ENCODE measurements around the gene FAM114A1.

The FAM114A1 gene

GRCh38 chr4:38925492-38926413 lies 58.1 kb downstream of the FAM114A1 start:
- no peaks in the 10 kb centered on the region for H3K27me3 ChIP-seq (ENCODE audit: low read depth, low read length)
- no peak overlapping the region for H2AFZ ChIP-seq (ENCODE audit: low read depth, low read length)
- no peaks in the 10 kb centered on the region for H3K36me3 ChIP-seq (replicated peaks; ENCODE audit: low read depth, low read length)
- H3K4me1 ChIP-seq (ENCODE audit: low read length) = peaks cover 13% of the 10 kb centered on the region
- no peaks in the 10 kb centered on the region for H3K9me3 ChIP-seq (ENCODE audit: insufficient read depth, low read length)
- no peak overlapping the region for H3K9ac ChIP-seq (ENCODE audit: low read length)
- H3K4me2 ChIP-seq (ENCODE audit: low read length) = no peak overlapping the region
- H3K4me3 ChIP-seq (ENCODE audit: low read length) = no peak overlapping the region
- TF ChIP-seq EZH2phosphoT487 (IDR thresholded peaks at IDR 0.05; ENCODE audit: low read depth) (no peak), CTCF (IDR thresholded peaks at IDR 0.05; ENCODE audit: low read depth, low read length) (no peak)
- no peaks in the 10 kb centered on the region for H3K79me2 ChIP-seq (ENCODE audit: low read length)
- no peak overlapping the region for H3K27ac ChIP-seq (ENCODE audit: low read length)
- no peaks in the 10 kb centered on the region for H4K20me1 ChIP-seq (ENCODE audit: insufficient read depth, low read length)

GRCh38 chr4:38926896-38927295 lies 59.3 kb downstream of the FAM114A1 start:
- Histone ChIP-seq H3K4me2 (ENCODE audit: low read length) (no peak overlapping the region), H3K79me2 (ENCODE audit: low read length) (no peaks in the 10 kb centered on the region), H3K4me3 (ENCODE audit: low read length) (no peak overlapping the region), H3K27me3 (ENCODE audit: low read depth, low read length) (no peaks in the 10 kb centered on the region), H3K9ac (ENCODE audit: low read length) (no peak overlapping the region), H3K36me3 (replicated peaks; ENCODE audit: low read depth, low read length) (no peaks in the 10 kb centered on the region), H2AFZ (ENCODE audit: low read depth, low read length) (no peak overlapping the region), H4K20me1 (ENCODE audit: insufficient read depth, low read length) (no peaks in the 10 kb centered on the region), H3K9me3 (ENCODE audit: insufficient read depth, low read length) (no peaks in the 10 kb centered on the region), H3K27ac (ENCODE audit: low read length) (no peak overlapping the region), H3K4me1 (ENCODE audit: low read length) (peaks cover 15% of the 10 kb centered on the region)
- TF ChIP-seq EZH2phosphoT487 (IDR thresholded peaks at IDR 0.05; ENCODE audit: low read depth) = no peak
- no peak for TF ChIP-seq CTCF (IDR thresholded peaks at IDR 0.05; ENCODE audit: low read depth, low read length)

GRCh38 chr4:38928568-38928967 lies 61.0 kb downstream of the FAM114A1 start:
- H3K4me1 ChIP-seq (ENCODE audit: low read length) = peaks cover 15% of the 10 kb centered on the region
- H3K4me3 ChIP-seq (ENCODE audit: low read length) = no peak overlapping the region
- H3K9ac ChIP-seq (ENCODE audit: low read length) = no peak overlapping the region
- H3K9me3 ChIP-seq (ENCODE audit: insufficient read depth, low read length) = no peaks in the 10 kb centered on the region
- no peaks in the 10 kb centered on the region for H3K36me3 ChIP-seq (replicated peaks; ENCODE audit: low read depth, low read length)
- no peaks in the 10 kb centered on the region for H4K20me1 ChIP-seq (ENCODE audit: insufficient read depth, low read length)
- TF ChIP-seq CTCF (IDR thresholded peaks at IDR 0.05; ENCODE audit: low read depth, low read length) = no peak
- no peak for TF ChIP-seq EZH2phosphoT487 (IDR thresholded peaks at IDR 0.05; ENCODE audit: low read depth)
- no peaks in the 10 kb centered on the region for H3K27me3 ChIP-seq (ENCODE audit: low read depth, low read length)
- no peaks in the 10 kb centered on the region for H3K79me2 ChIP-seq (ENCODE audit: low read length)
- H3K4me2 ChIP-seq (ENCODE audit: low read length) = no peak overlapping the region
- no peak overlapping the region for H3K27ac ChIP-seq (ENCODE audit: low read length)
- no peak overlapping the region for H2AFZ ChIP-seq (ENCODE audit: low read depth, low read length)

GRCh38 chr4:38928974-38929373 lies 61.4 kb downstream of the FAM114A1 start:
- peaks cover 15% of the 10 kb centered on the region for H3K4me1 ChIP-seq (ENCODE audit: low read length)
- no peak for TF ChIP-seq EZH2phosphoT487 (IDR thresholded peaks at IDR 0.05; ENCODE audit: low read depth)
- no peak for TF ChIP-seq CTCF (IDR thresholded peaks at IDR 0.05; ENCODE audit: low read depth, low read length)
- no peak overlapping the region for H2AFZ ChIP-seq (ENCODE audit: low read depth, low read length)
- no peak overlapping the region for H3K9ac ChIP-seq (ENCODE audit: low read length)
- no peaks in the 10 kb centered on the region for H3K79me2 ChIP-seq (ENCODE audit: low read length)
- no peaks in the 10 kb centered on the region for H3K36me3 ChIP-seq (replicated peaks; ENCODE audit: low read depth, low read length)
- H4K20me1 ChIP-seq (ENCODE audit: insufficient read depth, low read length) = no peaks in the 10 kb centered on the region
- no peak overlapping the region for H3K4me3 ChIP-seq (ENCODE audit: low read length)
- no peaks in the 10 kb centered on the region for H3K9me3 ChIP-seq (ENCODE audit: insufficient read depth, low read length)
- H3K27me3 ChIP-seq (ENCODE audit: low read depth, low read length) = no peaks in the 10 kb centered on the region
- H3K4me2 ChIP-seq (ENCODE audit: low read length) = no peak overlapping the region
- no peak overlapping the region for H3K27ac ChIP-seq (ENCODE audit: low read length)

Data from OCI-LY3 (cell line).